ENCODE data around the gene APEH. TPM values are rescaled to one million over a fixed set of nuclear protein-coding genes. Genes with fewer than 3 reads are reported as not detected.
A peak's percentile ranks its signal among the peaks of the same experiment; 100 is the strongest.

APEH gene
- total RNA-seq, 4 donors from 2014 or later: 35.3 to 78.7 (median 61.4) TPM

DNA sequence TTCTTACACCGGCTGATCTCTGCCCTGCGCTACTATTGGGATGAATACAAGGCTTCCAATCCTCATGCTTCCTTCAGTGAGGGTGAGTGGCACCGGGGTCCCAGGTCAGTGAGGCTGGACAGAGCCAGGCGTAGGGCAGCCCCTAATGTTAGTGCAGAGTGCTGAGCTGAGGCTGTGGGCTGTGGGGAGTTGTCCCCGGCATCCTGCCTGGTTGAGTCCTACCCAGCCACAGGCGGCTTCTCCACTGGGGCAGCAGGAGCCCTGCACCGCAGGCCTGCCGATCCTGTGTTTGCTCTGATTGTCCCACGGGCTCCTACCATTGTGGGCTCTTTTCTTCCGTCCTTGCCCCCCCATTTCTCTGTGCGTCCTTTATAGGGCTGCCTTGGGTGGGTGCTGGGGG is 28.5 kb downstream of the APEH start:
- Histone ChIP-seq H3K27ac (no peak overlapping the region), H3K36me3 (no peaks in the 10 kb centered on the region), H3K27me3 (no peaks in the 10 kb centered on the region), H3K4me1 (no peaks in the 10 kb centered on the region), H3K9me3 (no peaks in the 10 kb centered on the region), H3K4me3 (no peak overlapping the region)
- intact Hi-C loops (cut with DNase I; ENCODE audit: low total_unique reads): loop anchor here (10.0 kb wide), 1 partner anchor 132 kb away; no protein-coding TSS in a partner anchor
- DNase-seq: no peak
- no peak for TF ChIP-seq POLR2A (IDR thresholded peaks at IDR 0.05)
- TF ChIP-seq CTCF (IDR thresholded peaks at IDR 0.05): no peak

DNA sequence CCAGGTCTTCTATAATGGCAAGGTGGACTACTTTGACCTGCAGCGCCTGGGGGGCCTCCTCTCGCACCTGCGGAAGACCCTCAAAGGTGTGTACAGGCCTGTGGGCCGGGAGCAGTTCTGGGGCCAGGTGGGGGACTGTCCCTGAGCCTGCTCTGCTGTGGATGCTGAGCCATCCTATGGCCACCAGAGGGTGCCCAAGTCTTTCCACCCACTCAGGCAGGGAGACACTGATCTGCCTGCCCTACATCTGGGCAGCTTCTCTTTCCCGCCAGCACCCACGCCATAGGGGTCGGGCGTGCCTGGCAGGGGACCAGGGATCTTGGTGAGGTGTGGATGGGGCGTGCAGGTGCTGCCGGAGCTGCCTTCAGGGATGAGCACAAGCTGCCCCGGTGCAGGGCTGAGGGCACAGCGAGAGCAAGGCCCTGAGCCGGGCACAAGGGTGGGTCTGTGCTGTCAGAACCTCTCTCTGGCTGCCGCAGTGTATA is 29.3 kb downstream of the APEH start:
- DNase-seq: peak; percentile 43 to 54
- Histone ChIP-seq H3K36me3 (no peaks in the 10 kb centered on the region), H3K27ac (no peak overlapping the region), H3K4me3 (no peak overlapping the region), H3K4me1 (no peaks in the 10 kb centered on the region), H3K9me3 (no peaks in the 10 kb centered on the region), H3K27me3 (no peaks in the 10 kb centered on the region)
- intact Hi-C loops (cut with DNase I; ENCODE audit: low total_unique reads): loop anchor here (10.0 kb wide), 1 partner anchor 131 kb away; no protein-coding TSS in a partner anchor
- TF ChIP-seq POLR2A (IDR thresholded peaks at IDR 0.05) (no peak), CTCF (IDR thresholded peaks at IDR 0.05) (peak; percentile 37 to 67 (median 54))

- Histone ChIP-seq H3K4me1 (no peaks in the 10 kb centered on the region), H3K27me3 (no peaks in the 10 kb centered on the region), H3K27ac (no peak overlapping the region), H3K9me3 (no peaks in the 10 kb centered on the region), H3K4me3 (no peak overlapping the region), H3K36me3 (no peaks in the 10 kb centered on the region)
- DNase-seq: no peak
- TF ChIP-seq POLR2A (IDR thresholded peaks at IDR 0.05): no peak
- intact Hi-C loops (cut with DNase I; ENCODE audit: low total_unique reads): loop anchor here (10.0 kb wide), 1 partner anchor 131 kb away; no protein-coding TSS in a partner anchor
These were observed 29.8 kb downstream of the APEH start for GRCh38 chr3:49703956-49704355.

DNA sequence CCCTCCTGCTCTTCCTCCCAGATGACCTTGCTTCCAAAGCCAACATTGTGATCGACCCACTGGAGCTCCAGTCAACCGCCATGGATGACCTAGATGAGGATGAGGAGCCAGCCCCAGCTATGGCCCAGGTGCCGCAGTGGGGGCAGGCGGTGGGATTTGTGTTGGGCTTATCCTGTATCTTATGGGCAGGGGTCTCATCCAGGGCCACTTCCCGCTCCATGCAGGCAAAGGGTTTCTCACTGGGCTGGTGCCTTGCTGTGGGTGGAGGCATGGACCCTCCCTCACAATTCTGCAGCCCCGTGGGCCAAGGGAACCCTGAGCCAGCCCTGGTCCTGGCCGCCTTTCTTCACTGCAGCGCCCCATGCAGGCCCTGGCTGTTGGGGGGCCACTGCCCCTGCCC is 30.5 kb downstream of the APEH start:
- no peak overlapping the region for H3K27ac ChIP-seq
- no peak for TF ChIP-seq POLR2A (IDR thresholded peaks at IDR 0.05)
- no peak for TF ChIP-seq CTCF (IDR thresholded peaks at IDR 0.05)
- intact Hi-C loops (cut with DNase I; ENCODE audit: low total_unique reads): loop anchor here (10.0 kb wide), 1 partner anchor 130 kb away; no protein-coding TSS in a partner anchor
- H3K9me3 ChIP-seq: no peaks in the 10 kb centered on the region
- H3K36me3 ChIP-seq: no peaks in the 10 kb centered on the region
- H3K4me3 ChIP-seq: no peak overlapping the region
- no peaks in the 10 kb centered on the region for H3K27me3 ChIP-seq
- H3K4me1 ChIP-seq: no peaks in the 10 kb centered on the region
- DNase-seq: no peak

DNA sequence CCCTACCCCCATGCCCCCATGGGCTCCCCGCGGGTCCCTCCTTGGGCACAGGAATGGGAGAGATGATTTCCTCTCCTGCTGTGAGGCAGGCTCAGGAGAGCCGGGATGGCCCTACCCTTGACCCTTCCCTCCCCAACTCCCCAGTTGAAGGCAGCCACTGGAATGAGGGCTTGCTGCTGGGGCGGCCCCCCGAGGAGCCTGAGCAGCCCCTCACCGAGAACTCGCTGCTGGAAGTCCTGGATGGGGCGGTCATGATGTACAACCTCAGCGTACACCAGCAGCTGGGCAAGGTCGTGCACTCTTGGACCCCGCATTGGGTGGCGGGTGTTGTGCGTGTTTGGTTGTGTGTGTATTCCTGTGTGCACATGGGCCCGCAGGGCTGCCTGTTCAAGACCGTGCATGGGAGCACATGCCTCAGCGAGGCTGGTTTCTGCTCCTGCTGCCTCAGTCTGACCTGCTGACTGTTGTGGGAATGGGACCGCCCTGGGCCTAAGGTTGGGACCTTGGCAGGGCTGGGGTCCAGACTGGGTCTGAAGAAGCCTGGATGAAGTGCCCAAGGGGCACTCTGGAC is 31.3 kb downstream of the APEH start:
- H3K4me3 ChIP-seq: no peak overlapping the region
- TF ChIP-seq CTCF (IDR thresholded peaks at IDR 0.05) (no peak), POLR2A (IDR thresholded peaks at IDR 0.05) (no peak)
- no peak overlapping the region for H3K27ac ChIP-seq
- intact Hi-C loops (cut with DNase I; ENCODE audit: low total_unique reads): loop anchor here (10.0 kb wide), 1 partner anchor 129 kb away; no protein-coding TSS in a partner anchor
- H3K4me1 ChIP-seq: no peaks in the 10 kb centered on the region
- no peak for DNase-seq
- H3K36me3 ChIP-seq: no peaks in the 10 kb centered on the region
- no peaks in the 10 kb centered on the region for H3K27me3 ChIP-seq
- no peaks in the 10 kb centered on the region for H3K9me3 ChIP-seq
